Activated gamma-delta T cell treated with Interleukin-2 at 50 U/mL for 16 hours (primary cell): ENCODE results near the gene LPAR1.

Experiments
- DNase-seq: peaks from one replicate; pipeline ENCODE4 v3.0.0-alpha.2; 2020

LPAR1 gene

GRCh38 chr9:110997847-110998246 lies 40.4 kb downstream of the LPAR1 start:
- DNase-seq = no peak

DNA sequence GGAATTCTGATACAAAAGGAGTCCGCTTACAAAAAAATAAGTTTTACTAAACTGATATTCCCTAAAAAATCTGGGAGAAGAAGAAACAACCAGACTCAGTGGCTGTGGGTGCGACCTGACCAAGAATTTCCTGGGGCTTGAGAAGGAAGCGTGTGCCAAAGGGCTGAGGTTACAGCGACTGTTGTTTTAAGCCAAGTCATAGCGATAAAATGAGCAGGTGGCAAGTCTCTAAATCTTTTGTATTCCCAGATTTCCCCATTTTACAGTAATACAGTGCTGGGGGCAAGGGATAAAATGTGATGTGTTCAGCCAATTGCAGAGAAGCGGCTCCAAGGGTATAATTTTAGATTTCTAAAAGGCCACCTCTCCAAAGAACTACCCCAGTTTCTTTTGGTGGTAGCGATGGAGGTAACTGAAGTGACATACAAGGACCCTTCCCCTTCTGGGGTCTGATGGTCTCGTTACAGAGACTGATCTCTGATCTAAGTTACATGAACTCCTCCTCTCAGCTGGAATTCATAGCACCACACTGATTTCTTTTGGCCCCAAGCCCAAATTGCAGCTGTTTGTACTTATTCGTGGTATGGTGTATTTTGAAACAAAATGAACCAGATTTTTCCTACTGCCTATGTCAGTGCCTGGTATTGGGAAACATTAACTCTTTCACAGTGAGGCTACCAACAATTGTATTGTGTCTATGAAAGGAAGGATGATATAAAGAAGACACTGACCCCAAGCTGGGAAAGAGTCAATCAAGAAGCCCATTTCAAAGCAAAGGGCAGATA lies 41.6 kb downstream of the LPAR1 start:
- no peak for DNase-seq

GRCh38 chr9:110995420-110996340 lies 42.6 kb downstream of the LPAR1 start:
- no peak for DNase-seq

- DNase-seq = no peak
These were observed 43.5 kb downstream of the LPAR1 start for GRCh38 chr9:110994771-110995241.

- DNase-seq = no peak
These were observed 47.8 kb downstream of the LPAR1 start for GRCh38 chr9:110990481-110990880.

DNA sequence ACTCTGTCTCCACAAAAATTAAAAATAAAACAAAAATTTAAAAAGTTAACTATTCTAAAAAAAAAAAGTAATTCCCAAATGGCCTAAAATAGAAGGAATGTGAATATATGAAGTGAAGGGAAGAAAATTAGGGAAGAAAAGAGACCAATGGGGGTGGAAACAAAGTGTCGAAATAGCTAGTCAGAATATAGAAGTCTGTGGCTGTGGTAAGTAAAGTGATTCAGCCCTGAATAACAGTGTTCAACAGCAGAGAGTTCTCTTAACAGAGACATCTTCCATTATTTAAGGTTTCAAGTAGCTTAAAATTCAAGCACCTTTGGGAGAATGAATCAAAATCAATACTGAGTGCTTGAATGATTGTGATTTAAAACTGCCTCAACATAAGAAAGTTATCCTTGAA lies 51.7 kb downstream of the LPAR1 start:
- no peak for DNase-seq

DNA sequence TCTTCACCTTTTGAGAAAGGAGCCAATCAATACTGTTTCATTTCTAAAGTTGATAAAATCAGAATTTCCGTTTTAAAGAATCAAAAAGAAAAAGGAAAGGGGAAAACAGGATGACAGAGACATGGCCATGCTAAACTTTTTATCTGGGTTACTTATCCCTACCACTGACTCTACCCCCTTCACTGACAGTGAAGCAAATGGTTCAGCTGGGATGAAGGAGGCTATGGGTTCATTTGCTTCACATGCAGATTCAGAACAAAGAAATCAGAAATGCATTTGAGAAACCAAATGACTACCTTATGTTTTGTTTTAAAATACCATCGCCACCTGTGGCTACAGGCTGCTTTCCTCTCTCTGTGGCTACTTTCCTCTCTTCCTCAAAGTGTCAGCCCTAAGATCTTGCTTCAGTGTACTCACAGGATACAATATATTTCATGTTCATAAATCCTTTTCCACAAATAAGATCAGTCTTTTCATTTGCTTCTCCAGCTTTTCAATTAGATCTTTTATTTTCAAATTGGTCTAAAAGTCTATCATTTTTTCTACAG lies 53.3 kb downstream of the LPAR1 start:
- DNase-seq = no peak

GRCh38 chr9:110980261-110980660 lies 58.0 kb downstream of the LPAR1 start:
- DNase-seq = no peak

DNA sequence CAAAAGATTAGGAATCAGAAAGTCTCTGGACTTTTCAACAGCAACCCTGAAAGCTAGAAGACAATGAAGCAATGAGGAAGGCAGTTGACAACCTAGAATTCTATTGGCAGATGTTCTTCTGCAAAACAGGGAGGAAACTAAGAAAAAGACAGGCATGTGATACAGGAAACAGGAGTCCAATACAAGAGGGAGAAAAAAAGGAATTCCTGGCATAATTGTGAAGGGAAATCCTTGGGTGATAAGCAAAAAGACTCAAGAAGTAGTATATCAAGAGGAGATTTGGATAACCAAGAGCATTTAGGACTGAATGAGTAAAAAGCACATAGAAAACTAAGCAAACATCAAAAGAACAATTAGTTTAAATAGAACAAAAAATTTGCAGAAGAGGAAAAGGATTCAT lies 58.6 kb downstream of the LPAR1 start:
- DNase-seq = no peak

DNA sequence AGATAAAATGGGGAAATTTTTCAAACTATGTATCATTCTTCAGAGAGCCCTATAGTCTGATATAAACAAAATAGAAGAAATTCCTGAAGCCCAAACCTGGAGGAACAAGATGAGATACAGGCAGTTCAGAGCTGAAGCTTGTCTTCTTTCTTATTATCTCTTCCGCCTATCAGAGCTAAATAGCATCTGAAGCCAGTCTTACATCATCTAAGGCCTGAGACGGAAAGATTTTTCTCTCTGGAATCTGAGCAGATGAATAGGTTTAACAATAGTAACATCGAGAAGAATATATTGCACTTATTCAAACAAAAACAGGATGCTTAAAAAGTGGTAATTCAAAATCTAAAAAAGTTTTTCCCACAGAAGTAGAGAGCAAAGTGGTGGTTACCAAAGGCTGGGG lies 59.8 kb downstream of the LPAR1 start:
- no peak for DNase-seq

- no peak for DNase-seq
These were observed 61.0 kb downstream of the LPAR1 start for GRCh38 chr9:110977259-110977709.

- DNase-seq = no peak
These were observed 62.3 kb downstream of the LPAR1 start for GRCh38 chr9:110975969-110976368.

DNA sequence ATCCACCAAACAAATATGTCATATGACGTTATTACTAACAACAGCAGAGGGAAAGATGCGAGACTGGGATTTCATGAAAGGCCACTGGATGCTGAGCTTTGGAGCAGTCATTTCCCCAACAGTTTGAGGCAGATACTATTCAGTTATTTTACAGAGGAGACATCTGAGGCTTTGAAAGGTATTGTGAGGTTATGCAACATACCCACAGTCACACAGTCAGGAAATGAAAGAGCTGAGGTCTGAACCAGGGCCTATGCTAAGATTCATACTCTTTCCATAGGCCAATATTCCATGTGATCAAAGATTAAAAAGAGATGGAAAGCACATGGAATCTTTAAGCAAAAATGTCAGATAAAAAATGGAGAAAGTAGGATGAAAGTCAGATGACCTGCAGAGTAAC lies 63.0 kb downstream of the LPAR1 start:
- DNase-seq = no peak

DNA sequence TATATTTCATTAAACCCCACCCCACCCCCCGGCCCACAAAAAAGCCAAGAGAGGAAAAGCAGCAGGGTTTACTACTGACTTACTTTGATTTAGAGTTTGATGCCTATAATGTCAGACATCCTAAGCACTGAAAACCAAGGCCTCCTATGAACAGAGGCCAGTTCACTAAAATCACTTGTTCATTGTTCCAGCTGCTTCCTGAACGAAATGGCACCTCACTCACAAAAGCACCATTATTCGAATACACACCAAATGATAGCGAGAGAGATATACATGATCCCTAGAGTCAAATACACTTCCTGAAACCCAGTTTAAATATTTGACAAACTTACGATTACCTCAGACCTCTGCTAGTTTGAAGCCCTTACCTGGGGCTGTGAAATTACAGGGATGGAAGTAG lies 66.6 kb downstream of the LPAR1 start:
- DNase-seq = no peak

- no peak for DNase-seq
These were observed 67.0 kb downstream of the LPAR1 start for GRCh38 chr9:110971234-110971633.

GRCh38 chr9:110969971-110970386 lies 68.3 kb downstream of the LPAR1 start:
- no peak for DNase-seq

DNA sequence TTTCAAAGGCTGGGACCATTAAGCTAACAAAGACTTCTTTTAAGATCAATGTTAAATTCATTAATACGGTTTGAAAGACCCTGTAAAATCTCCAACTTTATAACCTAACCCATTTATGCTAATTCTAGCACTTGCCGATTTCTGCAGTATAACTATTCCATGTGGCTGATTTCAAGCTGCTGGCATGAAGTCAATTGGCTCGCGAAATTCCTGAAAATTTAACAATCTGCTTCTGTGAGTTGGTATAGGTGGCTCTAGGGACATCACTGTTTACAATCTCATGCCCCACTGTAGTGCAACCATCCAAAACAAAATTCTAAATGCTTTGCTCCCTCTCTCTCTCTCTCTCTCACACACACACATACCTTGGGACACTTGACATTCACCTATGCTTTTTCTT lies 70.2 kb downstream of the LPAR1 start:
- no peak for DNase-seq

GRCh38 chr9:110967196-110967595 lies 71.1 kb downstream of the LPAR1 start:
- DNase-seq = no peak

DNA sequence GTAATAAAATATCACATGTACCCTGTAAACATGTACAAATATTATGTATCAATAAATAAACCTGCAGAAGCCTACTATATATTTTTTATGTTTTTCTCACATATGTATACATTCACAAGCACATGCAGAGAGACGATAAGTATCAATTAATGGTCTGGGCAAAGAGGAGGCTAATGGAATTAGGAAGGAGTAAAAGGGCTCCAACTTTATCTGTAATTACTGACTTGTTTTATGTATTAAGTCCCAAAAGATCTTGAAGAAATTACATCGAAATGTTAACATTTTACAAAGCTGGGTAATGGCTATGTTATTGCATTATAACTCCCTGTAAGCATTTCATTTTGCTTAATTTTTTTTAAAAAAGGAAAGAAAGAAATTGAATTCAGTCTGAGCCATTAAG lies 78.0 kb downstream of the LPAR1 start:
- DNase-seq = no peak

GRCh38 chr9:110958847-110959246 lies 79.4 kb downstream of the LPAR1 start:
- DNase-seq = no peak

DNA sequence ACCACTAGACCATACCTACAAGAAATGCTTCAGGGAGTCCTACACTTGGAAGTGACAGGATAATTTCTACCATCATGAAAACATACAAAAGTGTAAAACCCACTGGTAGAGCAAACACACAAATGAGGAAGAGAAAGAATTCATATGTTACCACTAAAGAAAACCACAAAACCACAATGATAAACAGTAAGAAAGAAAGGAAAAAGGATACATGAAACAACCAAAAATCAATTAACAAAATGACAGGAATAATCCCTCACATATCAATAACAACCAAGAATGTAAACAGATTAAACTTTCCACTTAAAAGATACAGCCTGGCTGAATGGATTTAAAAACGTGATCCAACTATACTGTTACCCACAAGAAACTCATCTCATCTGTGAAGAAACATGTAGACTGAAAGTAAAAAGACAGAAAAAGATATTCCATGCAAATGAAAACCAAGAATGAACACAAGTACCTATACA lies 83.4 kb downstream of the LPAR1 start:
- DNase-seq = no peak

GRCh38 chr9:110952540-110952859 lies 85.8 kb downstream of the LPAR1 start:
- no peak for DNase-seq

- DNase-seq = no peak
These were observed 86.3 kb downstream of the LPAR1 start for GRCh38 chr9:110951805-110952539.
